Renal cortical epithelial cell (primary cell): ENCODE results near the gene TAF13. TPM values are rescaled to one million over a fixed set of nuclear protein-coding genes. Genes with fewer than 3 reads are reported as not detected.
A peak's percentile ranks its signal among the peaks of the same experiment; 100 is the strongest.
"Not testable (repeated sequence)": the region's sequence is repeated elsewhere in the genome, so short reads cannot be mapped to it uniquely, and the experiment has no call there.

Source experiments
- DNase-seq: peaks from one replicate; pipeline ENCODE4 v3.0.0-alpha.2; 2011; ENCODE audit warnings: low read depth
- total RNA-seq: library from RNA; depleted of rRNA; stranded (reverse); fragments of >200 nt; gene quantifications from 2 replicates; pipeline ENCODE4 v1.2.3, GENCODE V29; 2014

TAF13 gene
- total RNA-seq, 1 donor from 2014 or later = 114 TPM

DNA sequence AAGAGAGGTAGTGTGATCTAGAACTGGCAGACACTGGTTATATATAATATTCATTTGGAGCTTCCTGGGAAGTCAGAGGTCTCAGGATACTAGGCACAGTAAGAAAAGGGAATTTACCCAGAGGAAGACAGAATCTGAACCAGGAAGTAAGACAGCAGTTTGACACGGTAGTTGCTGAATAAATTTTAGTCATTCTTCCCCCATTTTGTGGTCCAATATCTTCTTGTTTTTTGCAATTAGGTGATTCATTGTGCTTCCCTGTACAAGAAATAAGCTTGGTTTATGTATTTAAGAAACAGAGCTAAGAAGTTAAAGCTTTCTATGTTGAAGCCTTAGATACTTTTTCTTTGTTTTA, 16.0 kb upstream of the TAF13 start:
- peak; percentile 62 for DNase-seq

DNA sequence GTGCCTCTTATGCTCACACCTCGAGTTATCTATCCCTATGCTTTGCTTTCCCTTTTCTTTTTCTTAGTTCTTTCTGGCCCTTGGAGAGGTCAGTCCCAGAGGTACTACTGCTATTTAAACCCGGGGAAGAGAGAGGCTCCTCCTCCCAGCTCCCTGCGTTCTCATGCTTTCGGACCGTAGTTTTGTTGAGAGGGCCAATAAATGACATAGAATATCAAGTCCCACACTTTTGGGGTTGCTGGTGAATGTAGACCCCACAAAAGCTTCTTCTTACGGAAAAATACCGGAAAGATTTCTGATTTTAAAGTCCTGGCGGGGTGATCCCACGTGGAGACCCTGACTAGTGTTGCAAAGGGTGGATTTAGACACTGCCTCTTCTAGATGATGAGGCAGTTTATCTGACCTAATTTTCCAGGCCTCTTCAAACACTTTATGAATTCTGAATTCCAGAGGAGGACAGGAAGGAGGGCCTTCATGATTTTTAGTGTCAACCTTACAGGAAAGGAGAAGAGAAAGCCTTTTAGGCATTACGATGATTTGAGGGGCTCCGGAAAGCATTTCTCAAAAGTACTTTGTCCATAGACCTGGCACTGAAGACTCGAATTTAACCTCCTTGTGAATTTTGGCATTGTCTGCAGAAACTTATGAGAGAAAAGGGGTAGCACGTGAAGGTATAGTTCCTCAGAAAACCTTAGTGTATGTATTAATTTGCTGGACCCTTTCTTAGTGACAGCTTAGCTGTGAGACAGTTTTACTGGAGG, 15.5 kb upstream of the TAF13 start:
- no peak for DNase-seq

DNA sequence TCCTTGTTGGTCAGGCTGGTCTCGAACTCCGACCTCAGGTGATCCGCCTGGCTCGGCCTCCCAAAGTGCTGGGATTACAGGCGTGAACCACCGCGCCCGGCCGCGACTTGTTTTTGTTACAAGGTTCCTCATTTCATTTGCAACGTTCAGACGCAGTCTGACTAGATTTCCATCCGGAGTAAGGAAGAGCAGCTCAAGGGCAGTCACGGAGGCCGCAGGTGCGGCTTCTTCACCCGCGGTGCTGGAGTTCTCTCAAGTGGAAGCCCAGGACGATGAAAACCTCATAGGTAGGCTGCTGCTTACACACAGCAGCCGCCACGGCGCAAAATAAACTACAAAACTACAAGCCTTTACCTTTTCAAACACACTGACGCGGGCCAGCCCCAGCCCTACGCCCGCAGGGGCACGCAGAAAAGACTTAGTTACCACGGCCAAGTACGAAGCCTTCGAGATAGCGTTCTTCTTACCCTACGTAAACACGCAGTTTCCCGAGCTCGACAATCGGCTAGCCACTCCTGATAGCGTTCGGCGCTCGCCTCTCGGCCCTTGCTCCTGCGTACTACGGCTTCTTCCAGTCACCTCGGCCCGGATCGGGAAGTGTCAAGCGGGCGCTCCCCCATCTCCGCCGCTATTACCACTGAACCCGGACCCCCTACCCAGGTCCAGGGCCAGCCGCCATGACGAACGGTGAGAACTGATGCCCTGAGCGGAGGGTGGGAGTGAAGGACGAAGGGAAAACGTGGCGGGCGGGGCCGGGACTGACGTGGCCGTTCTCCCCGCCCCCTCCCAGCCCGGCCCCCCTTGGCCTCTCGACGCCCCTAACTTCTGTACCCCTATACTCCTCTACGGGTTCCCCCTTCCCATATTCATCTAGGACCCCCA, 14.6 kb upstream of the TAF13 start, which contains the start of gene TMEM167B:
Gene TMEM167B, plus strand, starts transcription at position 569 of the 882 bp plus-strand sequence. Its CDS starts 109 bp downstream, at position 678.
- peak; percentile 92 for DNase-seq

DNA sequence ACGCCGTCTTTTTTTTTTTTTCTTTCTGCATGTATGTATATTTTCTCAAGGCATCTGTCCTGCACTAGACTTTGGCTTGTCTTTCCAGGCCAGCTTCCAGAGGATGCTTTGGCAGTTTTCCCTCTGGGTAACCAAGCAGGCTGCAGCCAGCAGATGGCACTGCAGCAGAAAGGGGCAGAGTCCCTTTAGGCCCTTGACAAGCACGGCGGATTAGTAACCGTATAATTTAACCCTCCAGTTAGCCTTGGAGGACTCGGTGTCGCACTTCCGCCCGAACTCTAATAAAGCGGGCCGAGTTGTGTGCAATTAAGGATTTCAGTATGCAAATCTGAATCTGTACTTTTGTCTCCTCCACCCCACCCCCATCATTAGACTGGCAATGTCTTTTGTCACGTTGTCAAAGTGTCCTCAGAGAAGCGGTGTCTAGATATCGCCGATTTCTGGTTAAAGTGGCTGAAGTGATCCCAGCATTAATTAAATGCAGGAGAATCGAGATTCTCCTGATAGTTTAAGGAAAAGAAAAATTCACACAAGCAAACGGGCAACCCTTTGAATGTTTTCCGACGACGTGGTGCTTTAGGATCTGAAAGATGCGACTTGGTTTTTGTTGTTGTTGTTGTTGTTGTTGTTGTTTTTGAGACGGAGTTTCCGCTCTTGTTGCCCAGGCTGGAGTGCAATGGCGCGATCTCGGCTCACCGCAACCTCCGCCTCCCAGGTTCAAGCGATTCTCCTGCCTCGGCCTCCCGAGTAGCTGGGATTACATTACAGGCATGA, 13.6 kb upstream of the TAF13 start:
- DNase-seq = peak; percentile 54

DNA sequence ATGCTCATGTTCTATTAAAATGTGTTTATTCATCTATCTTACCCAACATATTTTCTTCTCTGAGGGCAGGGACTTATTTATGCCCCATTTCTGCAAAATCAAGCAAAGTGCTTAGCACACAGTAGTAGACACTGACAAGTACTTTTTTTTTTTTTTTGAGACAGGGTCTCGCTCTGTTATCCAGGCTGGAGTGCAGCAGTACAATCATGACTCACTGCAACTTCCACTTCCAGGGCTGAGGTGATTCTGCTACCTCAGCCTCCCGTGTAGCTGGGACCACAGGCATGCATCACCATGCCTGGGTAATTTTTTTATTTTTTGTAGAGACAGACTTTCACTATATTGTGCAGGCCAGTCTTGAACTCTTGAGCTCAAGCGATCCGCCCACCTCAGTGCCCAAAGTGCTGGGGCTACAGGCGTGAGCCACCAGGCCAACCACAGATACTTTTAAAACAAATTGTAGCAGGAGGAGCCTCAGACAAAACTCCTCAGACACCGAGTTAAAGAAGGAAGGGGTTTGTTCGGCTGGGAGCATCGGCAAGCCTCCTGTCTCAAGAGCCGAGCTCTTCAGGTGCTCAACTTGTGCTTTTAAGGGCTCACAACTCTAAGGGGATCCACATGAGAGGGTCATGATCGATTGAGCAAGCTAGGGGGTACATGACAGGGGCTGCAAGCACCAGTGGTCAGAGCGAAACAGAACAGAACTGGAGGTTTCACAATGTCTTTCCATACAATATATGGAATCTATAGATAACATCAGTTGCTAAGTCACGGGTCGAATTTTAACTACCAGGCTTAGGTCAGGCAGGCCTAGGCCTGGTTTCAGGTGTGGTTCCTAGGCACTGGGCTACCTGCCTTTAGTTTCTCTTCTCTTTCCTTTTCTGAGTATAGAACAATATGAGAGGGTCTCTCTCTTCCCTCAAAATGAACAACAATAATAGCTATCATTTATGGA, 9.0 kb upstream of the TAF13 start:
- DNase-seq = peak; percentile 80

DNA sequence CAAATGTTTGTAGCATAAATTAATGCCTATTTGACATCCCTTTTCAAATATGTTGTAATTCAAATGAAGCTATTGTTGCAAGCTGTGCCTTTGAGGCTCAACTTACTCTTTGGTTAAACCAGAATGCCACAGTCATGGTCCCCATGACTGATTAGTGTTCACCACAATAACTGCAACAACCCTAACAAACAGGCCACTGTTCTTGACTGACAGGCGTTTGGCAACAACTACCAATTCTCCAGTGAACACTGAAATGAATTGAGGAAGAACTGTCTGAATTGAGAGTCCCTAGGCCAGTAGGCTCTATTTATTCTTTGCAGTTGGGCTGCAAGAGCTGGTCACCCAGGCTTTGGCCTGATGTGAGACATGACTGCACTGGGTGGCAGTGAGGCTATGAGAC, 8.1 kb upstream of the TAF13 start:
- DNase-seq = peak; percentile 52

DNA sequence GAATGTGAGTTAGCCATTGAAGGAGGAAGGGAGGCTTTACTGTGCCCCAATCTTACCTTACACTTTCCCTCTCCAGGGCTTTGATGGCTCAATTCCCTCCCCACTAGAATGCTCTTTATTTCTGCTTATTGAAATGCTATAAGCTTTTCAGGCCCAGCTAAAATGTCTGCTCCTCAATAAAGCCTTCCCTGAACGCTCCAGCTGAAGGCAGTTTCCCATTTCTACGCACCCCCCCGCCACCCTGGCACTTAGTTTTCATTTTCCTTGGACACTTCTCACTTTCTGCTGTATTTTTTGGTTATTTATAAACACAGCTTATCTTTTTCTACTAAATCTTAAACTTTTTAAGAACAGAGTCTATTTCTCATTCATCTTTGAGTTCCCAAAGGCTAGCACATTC, 7.7 kb upstream of the TAF13 start:
- no peak for DNase-seq

DNA sequence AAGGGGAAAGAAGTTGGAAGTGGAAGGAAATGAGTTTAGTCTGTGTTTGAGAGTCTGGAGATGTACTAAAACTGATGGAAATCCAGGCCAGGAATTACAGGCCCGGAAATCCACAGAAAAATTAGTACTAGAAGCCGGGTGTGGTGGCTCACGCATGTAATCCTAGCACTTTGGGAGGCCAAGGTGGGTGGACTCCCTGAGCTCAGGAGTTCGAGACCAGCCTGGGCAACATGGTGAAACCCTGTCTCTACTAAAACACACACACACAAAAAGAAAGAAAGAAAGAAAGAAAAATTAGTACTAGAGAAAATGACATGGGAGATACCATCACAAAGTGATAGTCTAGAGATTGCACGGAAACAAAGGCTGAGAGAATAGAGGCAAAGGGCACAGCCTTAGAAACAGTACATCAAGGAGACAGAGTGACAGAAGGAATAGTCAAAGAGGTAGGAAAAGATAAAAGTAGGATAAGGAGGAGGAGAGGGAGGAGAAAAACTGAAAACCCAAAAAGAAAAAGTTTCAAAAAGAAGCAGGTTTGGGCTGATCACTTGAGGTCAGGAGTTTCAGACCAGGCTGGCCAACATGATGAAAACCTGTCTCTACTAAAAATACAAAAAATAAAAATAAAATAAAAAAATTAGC, 4.8 kb upstream of the TAF13 start:
- no peak for DNase-seq

DNA sequence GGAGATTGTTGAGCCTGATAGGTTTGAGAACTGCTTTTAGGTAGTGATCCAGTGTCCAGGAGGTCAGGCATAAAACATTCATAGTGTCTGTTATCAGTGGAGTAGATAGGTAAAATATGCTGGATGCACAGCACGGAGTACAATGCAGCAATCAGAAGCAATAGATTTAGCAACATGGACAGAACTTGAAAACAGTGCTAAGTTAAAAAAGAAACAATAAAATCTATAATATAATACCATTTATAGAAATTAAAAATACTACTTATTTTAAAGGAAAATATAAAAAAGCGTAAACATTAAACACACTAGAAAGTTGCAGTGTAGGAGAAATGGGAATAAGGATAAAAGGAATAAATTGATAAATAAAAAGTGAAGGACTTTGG, 3.4 kb upstream of the TAF13 start:
- DNase-seq = no peak

DNA sequence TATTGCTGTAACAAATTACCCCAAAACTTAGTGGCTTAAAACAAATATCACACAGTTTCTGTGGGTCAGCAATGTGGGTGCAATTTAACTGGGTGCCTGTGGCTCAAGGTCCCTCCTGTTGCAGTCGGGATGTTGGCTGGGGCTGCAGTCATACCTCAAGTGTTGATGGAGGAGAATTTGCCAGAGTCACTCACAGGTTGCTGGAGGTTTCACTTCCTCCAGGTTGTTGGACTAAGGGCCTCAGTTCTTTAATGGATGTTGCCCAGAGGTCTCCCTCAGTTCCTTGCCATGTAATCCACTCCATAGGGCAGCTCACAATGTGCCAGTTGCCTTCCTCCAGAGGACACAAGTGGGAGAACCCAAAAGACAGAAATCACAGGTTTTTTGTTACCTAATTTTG, 2.5 kb upstream of the TAF13 start:
- no peak for DNase-seq

DNA sequence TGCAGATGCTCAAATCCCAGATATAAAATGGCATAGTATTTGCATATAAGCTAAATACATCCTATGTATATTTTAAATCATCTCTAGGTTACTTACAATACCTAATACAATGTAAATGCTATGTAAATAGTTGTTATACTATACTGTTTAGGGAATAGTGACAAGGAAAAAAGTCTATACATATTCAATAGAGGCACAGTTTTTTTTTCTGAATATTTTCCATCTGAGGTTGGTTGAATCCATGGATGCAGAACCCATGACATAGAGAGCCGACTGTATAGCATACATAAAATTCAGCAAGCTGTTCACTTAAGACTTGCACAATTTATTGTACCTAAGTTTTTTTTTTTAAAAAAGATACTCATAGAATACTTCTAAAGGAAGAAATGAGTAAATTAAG, 6.5 kb downstream of the TAF13 start:
- no peak for DNase-seq

DNA sequence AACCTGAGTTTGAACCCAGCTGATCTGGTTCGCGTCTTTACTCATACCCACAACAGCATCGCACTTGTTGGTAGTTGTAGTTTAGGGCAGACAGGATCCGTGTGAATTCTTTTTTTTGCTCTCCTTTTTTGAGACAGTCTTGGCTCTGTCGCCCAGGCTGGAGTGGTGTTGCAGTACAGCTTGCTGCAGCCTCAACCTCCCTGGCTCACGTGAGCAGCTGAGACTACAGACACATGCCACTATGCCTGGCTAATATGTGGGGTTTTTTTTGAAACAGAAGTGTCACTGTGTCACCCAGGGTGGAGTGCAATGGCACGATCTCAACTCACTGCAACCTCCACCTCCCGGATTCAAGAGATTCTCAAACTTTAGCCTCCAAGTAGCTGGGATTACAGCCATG, 7.9 kb downstream of the TAF13 start:
- no peak for DNase-seq

DNA sequence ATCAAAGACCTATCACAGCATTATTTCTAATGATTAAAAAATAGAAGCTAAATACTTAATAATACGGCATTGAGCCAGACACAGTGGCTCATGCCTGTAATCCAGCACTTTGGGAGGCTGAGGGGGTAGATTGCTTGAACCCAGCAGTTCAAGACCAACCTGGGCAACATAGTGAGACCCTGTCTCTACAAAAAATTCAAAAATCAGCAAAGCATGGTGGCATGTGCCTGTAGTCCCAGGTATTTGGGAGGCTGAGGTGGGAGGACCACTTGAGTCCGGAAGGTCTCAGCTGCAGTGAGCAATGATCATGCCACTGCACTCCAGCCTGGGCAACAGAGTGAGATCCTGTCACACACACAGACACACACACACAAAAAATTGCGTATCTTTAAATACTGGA, 10.7 kb downstream of the TAF13 start:
- DNase-seq = no peak

DNA sequence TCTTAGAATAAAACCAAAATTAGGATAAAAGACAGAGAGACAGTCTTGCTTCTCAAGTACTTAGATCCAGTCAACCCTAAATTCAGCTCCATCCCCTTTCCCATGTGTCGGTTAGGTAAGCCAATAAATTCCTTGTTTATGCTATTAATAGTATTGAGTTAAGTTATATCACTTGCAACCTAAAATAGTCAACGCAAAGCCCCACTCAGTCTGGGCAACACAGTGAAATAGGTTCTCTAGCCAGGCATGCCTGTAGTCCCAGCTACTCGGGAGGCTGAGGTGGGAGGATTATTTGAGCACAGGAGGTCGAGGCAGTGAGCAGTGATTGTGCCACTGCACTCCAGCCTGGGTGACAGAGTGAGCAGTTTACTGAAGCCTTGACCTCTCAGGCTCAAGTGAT, 14.6 kb downstream of the TAF13 start:
- no peak for DNase-seq

DNA sequence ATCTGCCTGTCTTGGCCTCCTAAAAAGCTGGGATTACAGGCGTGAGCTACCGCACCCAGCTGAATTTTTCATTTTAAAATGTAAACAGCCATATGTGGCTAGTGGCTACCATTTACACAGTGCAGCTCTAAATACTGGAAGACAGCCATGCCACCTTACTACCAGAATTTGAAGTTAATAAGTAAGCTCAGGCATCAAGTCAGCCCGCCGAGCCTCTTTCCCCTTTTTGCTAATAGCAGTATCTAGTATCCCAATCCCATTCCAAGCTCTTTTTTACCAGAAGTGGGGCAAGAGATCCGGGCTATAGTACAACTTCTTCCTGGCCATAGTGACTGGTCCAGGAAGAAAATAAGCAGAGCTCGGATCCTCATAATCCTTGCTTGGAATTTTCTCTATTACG, 15.1 kb downstream of the TAF13 start:
- peak; percentile 30 for DNase-seq

DNA sequence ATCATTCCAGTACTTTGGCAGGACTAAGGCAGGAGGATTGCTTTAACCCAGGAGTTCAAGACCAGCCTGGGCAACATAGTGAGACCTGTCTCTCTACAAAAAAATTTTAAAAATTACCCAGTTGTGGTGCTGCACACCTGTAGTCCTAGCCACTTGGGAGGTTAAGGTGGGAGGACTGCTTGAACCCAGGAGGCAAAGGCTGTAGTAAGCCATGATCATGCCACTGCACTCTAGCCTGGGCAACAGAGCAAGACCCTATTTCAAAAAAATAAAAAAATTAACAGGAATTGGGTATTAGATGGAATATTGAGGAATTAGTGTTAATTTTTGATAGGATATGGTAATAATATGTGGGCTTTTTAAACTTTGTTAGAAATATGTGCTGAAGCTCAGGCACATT, 16.8 kb downstream of the TAF13 start:
- DNase-seq = no peak

DNA sequence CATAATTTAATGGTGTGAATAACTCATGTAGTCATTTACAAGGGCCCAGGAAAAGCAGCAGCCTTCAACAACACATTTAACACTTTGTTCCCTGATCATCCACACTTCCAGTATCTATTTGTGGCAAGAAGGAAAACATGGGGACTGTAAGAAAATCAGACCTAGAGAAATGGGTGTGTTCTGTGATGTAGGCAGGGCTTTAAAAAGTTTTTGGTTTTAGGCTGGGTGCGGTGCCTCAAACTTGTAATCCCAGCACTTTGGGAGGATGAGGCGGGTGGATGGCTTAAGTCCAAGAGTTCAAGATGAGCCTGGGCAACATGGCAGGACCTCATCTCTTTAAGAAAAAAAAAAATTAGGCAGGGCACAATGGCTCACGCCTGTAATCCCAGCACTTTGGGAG, 19.7 kb downstream of the TAF13 start:
- DNase-seq = no peak

DNA sequence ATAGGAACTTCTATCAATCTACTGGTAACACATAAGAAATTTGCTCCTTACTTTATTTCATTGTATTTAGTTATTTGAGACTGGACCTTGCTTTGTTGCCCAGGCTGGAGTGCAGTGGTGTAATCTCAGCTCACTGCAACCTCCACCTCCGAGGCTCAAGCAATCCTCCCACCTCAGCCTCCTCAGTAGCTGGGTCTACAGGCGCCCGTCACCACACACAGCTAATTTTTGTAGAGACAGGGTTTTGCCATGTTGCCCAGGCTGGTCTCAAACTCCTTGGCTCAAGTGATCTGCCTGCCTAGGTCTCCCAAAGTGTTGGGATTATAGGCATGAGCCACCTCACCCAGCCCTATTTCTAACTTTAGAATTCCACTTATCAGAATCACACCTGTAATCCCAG, 23.7 kb downstream of the TAF13 start:
- DNase-seq = not testable (repeated sequence)

DNA sequence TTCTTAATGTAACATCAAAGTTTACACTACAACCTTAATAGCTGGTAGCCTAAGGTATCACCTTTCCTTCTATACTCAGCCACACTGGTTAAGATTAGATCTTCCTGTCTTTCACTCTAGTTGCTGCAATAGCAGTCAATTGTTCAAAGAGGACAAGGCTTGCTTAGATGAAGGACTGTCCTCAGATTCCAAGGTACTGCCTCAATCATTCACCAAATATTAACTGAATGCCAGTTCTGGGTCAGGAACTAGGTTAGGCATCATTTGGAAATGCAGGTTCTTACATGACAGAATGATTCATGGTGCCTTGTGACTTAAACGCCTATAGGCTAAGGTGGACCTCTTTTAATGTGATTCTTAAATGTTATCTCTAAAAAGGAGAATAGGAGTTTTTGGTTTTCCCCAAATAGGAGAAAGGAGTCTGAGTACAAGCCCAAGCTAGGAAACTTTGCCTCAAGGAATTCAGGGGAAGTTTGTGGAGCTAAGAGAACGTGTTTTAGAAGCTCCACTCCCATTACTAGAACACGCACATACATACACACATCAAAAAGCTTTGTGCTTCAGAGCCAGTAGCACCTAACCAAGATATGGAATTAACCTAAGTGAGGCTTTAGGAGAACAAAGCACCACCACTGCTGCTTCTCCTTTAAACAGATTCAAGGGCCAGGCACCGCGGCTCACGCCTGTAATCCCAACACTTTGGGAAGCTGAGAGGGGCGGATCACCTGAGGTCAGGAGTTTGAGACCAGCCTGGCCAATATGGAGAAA, 25.4 kb downstream of the TAF13 start:
- peak; percentile 90 for DNase-seq

DNA sequence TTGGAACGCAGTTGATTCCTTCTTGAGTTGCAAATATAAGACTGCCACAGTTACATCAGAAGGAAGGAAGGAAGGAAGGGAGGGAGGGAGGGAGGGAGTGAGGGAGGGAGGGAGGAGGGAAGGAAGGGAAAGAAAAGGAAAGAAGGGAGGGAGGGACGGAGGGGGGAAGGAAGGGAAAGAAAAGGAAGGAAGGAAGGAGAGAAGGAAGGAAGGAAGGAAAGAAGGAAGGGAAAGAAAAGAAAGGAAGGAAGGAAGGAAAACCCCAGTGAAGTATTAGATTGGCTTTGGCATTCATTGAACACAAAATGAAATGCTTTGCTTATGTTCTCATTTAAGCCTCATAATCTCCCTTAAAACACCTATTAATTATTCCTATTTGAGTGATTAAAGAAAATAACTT, 27.5 kb downstream of the TAF13 start:
- DNase-seq = no peak
